Neutrophil (primary cell): ENCODE results near the gene HESX1.

ENCODE experiments used
- H3K27ac ChIP-seq: fragments of 200-600 bp; sonication (generic); 2 replicates; pipeline ENCODE4 v1.5.1; 2016; ENCODE audit warnings: mild to moderate bottlenecking, moderate library complexity
- H3K27me3 ChIP-seq: fragments of 200-600 bp; sonication (generic); 2 replicates; pipeline ENCODE4 v1.6.0; 2016; ENCODE audit warnings: mild to moderate bottlenecking
- H3K36me3 ChIP-seq: fragments of 200-600 bp; sonication (generic); 2 replicates; pipeline ENCODE4 v1.5.1; 2017
- H3K4me1 ChIP-seq, 2 experiments: fragments of 200-600 bp in 1 of 2; sonication (generic) in 1 of 2; 1 replicate in 1 of 2; 2 replicates in 1 of 2; pipeline versions ENCODE4 v1.5.1 to v1.6.1; 2013 to 2016; ENCODE audit warnings: low read depth in 1 of 2, low read length in 1 of 2, mild to moderate bottlenecking in 1 of 2, moderate library complexity in 1 of 2; ENCODE audit not compliant: control insufficient read depth in 1 of 2, insufficient read depth in 1 of 2
- H3K4me3 ChIP-seq, 2 experiments: fragments of 200-600 bp in 1 of 2; sonication (generic) in 1 of 2; 1 replicate in 1 of 2; 2 replicates in 1 of 2; pipeline ENCODE4 v1.5.1; 2013 to 2016; ENCODE audit warnings: low read depth in 1 of 2, low read length in 1 of 2, mild to moderate bottlenecking in 1 of 2, moderate library complexity in 1 of 2
- H3K9me3 ChIP-seq: fragments of 200-600 bp; sonication (generic); 2 replicates; pipeline ENCODE4 v1.5.1; 2016
- TF ChIP-seq, protein P1 (sequence below): fragments of 200-600 bp; sonication (generic); IDR thresholded peaks from 2 replicates; pipeline ENCODE4 v1.5.1; 2016; ENCODE audit warnings: antibody characterized with exemption

HESX1 gene

DNA sequence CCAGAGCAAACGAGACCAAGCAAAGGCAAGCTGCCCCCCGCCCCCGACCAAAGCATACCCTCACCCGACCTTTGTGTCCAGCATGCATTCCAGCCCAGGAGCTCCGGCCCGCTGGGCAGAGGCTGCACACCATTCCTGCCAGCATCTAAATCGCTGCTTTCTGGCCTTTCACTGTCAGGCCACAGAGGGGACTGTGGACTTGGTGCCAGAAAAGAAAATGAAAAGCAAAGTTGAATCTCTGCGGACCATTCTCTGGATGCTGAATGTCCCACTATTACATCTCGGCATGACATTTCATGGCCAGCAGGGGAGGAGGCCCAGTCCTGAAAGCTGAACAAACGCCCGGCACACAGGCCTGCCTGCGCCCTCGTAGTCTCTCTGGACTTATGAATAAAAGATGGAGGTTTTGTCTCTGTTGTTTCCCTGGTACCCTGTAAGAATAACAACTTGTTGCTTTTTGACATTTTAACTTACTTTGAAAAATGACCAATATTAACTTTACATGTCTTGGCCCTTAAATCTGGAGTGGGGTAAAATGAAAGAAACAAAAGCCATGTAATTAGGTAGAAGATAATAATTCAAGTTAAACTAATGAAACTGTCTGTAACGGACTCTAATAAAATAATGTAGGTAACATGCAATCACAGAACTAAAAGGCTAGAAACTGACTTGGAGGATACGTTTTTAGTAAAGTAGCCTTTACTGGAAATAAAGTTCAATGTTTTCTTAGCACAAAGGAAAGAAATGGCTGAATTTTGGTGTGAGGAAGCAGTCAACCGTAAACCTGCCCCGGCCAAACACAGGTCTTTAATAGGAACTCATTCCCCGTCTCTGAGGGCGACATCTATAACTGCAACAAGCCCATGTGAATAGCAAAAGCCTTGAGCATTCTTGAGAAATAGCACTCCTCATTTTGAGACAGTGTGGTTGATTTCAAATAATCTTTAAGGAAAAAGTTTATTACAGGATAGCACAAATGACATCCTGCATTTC, 47.3 kb downstream of the HESX1 start:
- H3K27ac ChIP-seq = no peak overlapping the region
- H3K27me3 ChIP-seq = peaks cover 72% of the 10 kb centered on the region
- no peaks in the 10 kb centered on the region for H3K9me3 ChIP-seq
- no peaks in the 10 kb centered on the region for H3K36me3 ChIP-seq
- no peak overlapping the region for H3K4me3 ChIP-seq
- H3K4me1 ChIP-seq = no peaks in the 10 kb centered on the region
- TF ChIP-seq, protein P1, sequence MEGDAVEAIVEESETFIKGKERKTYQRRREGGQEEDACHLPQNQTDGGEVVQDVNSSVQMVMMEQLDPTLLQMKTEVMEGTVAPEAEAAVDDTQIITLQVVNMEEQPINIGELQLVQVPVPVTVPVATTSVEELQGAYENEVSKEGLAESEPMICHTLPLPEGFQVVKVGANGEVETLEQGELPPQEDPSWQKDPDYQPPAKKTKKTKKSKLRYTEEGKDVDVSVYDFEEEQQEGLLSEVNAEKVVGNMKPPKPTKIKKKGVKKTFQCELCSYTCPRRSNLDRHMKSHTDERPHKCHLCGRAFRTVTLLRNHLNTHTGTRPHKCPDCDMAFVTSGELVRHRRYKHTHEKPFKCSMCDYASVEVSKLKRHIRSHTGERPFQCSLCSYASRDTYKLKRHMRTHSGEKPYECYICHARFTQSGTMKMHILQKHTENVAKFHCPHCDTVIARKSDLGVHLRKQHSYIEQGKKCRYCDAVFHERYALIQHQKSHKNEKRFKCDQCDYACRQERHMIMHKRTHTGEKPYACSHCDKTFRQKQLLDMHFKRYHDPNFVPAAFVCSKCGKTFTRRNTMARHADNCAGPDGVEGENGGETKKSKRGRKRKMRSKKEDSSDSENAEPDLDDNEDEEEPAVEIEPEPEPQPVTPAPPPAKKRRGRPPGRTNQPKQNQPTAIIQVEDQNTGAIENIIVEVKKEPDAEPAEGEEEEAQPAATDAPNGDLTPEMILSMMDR = no peak

DNA sequence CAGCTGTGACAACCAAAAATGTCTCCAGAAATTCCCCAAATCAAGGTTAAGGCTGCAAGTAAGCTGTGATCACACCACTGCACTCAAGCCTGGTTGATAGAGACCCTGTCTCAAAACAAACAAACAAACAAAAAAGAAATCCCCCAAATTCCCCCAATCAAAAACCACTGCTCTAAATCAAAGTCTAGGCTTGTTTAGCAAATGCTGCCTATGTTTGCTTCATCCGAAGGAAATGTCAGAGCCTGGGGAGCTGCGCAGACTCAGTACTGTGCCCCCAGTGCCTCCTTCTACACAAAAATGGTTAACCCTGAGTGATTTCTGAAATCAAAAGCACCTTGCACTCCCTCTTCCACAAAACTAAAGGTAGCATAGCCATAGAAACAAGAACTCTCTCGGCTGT, 48.0 kb downstream of the HESX1 start:
- H3K36me3 ChIP-seq = no peaks in the 10 kb centered on the region
- H3K27ac ChIP-seq = no peak overlapping the region
- peaks cover 71% of the 10 kb centered on the region for H3K27me3 ChIP-seq
- H3K4me1 ChIP-seq = no peaks in the 10 kb centered on the region
- no peak overlapping the region for H3K4me3 ChIP-seq
- no peaks in the 10 kb centered on the region for H3K9me3 ChIP-seq
- TF ChIP-seq, protein P1 = no peak

DNA sequence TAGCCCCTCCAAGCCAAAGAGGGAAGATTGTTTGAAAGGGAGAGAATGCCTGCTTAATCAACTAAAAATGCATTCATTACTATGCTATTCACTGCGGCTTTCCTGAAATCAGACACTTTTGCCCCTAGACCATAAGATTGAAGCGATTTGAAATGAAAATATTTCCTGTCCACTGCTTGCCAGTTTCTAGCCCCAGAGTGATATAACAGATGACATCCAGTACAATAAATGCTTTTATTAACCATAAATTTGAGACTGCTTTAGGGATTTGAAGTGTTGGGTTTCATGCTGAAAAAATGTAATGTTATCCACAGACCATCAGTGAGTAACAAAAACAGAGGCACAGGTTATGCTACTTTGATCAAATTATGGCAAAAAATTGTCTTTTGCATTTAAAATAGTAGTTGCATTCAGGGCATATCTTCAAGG, 48.7 kb downstream of the HESX1 start:
- TF ChIP-seq, protein P1 = no peak
- Histone ChIP-seq H3K27me3 (peaks cover 64% of the 10 kb centered on the region), H3K36me3 (no peaks in the 10 kb centered on the region), H3K4me3 (no peak overlapping the region), H3K27ac (no peak overlapping the region), H3K9me3 (no peaks in the 10 kb centered on the region), H3K4me1 (no peaks in the 10 kb centered on the region)

DNA sequence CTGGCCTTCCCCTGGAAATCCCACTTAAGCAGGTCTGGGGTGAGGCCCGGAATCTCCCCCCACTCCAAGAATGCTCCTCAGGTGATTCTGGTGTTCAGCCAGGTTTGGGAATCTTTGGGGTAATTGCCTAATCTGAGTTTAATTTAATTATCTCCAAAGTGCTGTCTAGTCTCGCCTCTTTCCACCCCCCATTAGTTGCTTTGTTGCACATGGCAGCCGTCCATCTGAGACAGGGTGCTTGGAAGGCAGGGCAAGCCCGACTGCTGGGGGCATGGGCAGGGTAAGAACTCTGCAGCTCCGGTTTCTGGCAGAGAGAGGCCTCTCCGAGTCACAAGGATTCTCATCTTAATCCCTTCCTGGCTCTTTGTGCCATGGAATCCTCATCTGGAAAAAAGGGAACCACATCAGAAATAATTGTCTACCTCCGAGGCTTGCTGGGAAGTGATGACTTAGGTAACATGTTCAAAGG, 49.6 kb downstream of the HESX1 start:
- H3K9me3 ChIP-seq = no peaks in the 10 kb centered on the region
- no peak overlapping the region for H3K27ac ChIP-seq
- TF ChIP-seq, protein P1 = no peak

More for the DNA sequence above, 49.6 kb downstream of the HESX1 start:
- Histone ChIP-seq H3K4me1 (no peaks in the 10 kb centered on the region), H3K36me3 (no peaks in the 10 kb centered on the region), H3K27me3 (peaks cover 55% of the 10 kb centered on the region), H3K4me3 (no peak overlapping the region)
